ENCODE results near the gene DDX28.
"Not testable (repeated sequence)": the region's sequence is repeated elsewhere in the genome, so short reads cannot be mapped to it uniquely, and the experiment has no call there.

The DDX28 gene

DNA sequence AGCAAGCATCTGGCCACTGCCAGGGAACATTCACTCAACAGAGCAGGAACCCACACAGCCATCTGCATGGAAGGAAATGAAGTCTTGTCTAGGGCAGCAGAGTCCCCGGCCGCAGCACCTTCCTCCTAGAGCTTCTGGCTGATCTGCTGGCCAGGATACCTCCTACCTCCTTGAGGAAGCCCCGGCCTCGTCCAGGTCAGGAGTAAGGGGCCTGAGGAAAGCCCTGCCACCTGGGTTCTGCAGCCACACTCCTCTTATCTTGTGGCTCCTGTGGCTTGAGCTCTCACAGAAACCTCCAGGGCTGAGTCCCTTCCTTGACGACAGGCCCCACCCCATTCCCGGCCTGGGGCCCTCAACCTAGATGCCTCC lies 29.0 kb downstream of the DDX28 start:
- DNase-seq = not testable (repeated sequence)

DNA sequence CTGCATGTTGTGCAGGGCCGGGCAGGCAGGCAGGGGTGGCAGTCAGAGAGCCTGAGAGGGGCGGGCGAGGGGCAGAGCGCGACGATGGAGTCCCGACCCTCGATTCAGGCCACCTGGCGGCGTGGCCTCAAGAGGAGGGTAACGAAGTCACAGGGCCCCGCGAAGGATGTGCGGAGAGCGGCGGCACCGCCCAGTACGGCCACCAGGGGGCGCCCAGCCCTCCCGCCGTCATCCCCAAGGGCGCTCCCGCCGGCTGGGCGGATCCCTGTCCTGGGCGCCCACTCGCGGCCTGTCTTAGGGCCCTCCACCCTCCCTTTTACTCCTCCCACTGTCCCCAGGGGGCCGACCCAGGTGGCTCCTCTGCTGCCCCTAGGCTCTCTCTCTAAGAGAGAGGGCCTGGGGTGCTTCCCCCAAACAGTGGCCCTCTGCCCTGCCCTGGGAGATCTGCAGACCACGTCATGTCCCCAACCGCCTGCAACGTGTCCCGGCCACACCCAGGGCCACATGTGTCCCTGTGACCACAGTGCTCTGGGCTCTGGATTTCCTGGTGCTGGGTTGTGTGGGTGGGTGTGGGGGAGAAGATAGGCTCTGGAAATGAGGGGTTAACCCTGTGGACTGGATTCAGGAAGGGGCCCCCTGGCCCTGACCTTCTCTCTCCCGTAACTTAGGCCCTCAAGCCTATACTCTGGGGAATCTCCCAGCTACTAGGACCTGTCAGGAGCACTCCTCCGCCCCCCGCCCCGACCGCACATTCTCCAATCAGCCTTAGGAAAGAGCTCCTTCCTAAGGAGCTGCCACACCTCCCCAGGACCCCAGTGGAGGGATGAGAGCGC lies 29.6 kb downstream of the DDX28 start:
- peak; percentile 89 to 94 for DNase-seq

GRCh38 chr16:67992661-67993206 lies 30.3 kb downstream of the DDX28 start:
- no peak for DNase-seq

- DNase-seq = no peak
These were observed 33.0 kb downstream of the DDX28 start for GRCh38 chr16:67990018-67990386.

- DNase-seq = no peak
These were observed 33.6 kb downstream of the DDX28 start for GRCh38 chr16:67989322-67990017.

- no peak for DNase-seq
These were observed 34.4 kb downstream of the DDX28 start for GRCh38 chr16:67988675-67989074.

- DNase-seq = no peak
These were observed 35.4 kb downstream of the DDX28 start for GRCh38 chr16:67987460-67988160.

DNA sequence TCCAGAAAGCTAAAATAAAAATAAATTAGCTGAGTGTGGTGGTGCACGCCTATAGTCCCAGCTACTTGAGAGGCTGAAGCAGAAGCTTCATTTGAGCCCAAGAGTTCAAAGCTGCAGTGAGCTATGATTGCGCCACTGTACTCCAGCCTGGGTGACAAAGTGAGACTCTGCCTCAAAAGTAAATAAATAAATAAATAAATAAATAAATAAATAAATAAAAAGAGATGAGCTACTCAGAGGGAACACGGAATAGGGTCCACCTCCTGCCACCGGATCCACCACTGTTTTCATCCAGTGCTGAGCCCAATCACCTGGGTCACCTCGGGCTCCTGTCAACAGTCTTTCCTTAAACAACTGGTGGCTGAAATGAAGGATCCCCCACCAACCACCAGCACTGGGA lies 36.1 kb downstream of the DDX28 start:
- DNase-seq = no peak

DNA sequence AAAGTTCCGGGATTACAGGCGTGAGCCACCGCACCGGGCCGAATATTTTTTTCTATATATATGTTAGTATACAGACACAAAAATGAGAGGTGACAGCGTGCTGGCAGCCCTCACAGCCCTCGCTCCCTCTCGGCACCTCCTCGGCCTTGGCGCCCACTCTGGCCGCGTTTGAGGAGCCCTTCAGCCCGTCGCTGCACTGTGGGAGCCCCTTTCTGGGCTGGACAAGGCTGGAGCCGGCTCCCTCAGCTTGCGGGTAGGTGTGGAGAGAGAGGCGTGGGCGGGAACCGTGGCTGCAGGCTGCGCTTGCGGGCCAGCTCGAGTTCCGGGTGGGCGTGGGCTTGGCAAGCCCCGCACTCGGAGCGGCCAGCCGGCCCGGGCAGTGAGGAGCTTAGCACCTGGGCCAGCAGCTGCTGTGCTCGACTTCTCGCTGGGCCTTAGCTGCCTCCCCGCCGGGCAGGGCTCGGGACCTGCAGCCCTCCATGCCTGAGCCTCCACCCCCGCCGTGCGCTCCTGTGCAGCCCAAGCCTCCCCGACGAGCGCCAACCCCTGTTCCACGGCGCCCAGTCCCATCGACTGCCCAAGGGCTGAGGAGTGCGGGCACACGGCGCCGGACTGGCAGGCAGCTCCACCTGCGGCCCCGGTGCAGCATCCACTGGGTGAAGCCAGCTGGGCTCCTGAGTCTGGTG lies 40.9 kb downstream of the DDX28 start:
- no peak for DNase-seq

DNA sequence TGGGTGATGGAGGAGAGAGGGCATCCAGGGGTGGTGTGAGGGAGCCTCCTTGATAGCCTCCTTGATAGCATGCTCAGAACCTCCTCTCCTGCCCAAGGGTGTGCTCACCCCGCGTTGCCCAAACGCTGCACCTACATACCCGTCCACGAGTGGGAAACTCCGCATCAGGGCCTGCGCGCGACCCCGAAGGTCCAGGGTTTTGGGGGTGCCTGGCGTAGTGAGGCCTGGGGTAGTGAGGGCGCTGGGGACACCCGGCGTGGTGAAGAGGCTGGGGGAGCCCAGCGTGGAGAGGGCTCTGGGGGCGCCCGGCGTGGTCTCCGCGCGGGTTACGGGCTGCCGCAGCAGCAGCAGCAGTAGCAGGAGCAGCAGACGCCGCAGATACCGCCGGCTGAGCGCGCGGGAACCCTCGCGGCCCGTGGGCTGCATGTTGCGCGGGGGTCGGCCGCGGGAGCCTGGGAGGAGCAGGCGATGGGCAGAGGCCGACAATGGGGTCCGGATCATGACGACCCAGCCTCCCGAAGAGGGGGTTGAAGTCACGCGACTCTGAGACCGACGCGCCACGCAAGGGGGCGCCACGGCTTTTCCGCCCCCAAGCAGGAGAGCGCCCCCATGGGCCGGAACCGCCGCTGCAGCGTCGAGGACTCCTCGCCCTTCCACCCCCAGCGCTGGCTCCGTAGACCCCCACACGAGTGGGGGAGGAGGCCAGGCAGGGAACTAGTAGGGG lies 42.9 kb downstream of the DDX28 start, which contains the start of gene DPEP3:
Gene DPEP3 (minus strand): TSS at position 545 of the 724 bp plus-strand sequence. CDS start 119 bp downstream, at position 426.
- no peak for DNase-seq

- no peak for DNase-seq
These were observed 45.4 kb downstream of the DDX28 start for GRCh38 chr16:67977469-67978227.

GRCh38 chr16:67977005-67977404 lies 46.0 kb downstream of the DDX28 start:
- no peak for DNase-seq

- DNase-seq = no peak
These were observed 46.8 kb downstream of the DDX28 start for GRCh38 chr16:67976205-67976604.

GRCh38 chr16:67975321-67976105 lies 47.5 kb downstream of the DDX28 start:
- no peak for DNase-seq

DNA sequence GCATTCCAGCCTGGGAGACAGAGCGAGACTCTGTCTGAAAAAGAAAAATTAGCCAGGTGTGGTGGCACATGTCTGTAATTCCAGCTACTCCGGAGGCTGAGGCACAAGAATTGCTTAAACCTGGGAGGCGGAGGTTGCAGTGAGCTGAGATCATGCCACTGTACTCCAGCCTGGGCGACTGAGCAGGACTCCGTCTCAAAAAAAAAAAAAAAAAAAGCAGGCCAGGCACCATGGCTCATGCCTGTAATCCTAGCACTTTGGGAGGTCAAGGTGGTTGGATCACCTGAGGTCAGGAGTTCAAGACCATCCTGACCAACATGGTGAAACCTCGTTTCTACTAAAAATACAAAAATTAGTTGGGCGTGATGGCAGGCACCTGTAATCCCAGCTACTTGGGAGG lies 50.7 kb downstream of the DDX28 start:
- not testable (repeated sequence) for DNase-seq

- DNase-seq = no peak
These were observed 51.9 kb downstream of the DDX28 start for GRCh38 chr16:67971111-67971510.
